Right lobe of liver (tissue), 4 donors: Measurements from ENCODE around the gene VWA8.

Experiments
- POLR2A ChIP-seq: fragments of 450-650 bp; IDR thresholded peaks from one replicate; pipeline ENCODE4 v1.6.1; 2017; ENCODE audit warnings: antibody characterized with exemption, mild to moderate bottlenecking
- TF ChIP-seq, protein P1 (sequence below), 4 donors: fragments of 200-600 bp in 3 of 4; fragments of 450-650 bp in 1 of 4; IDR thresholded peaks; one replicate each; pipeline versions ENCODE4 v1.5.1 to v1.8.0; 2016 to 2022; ENCODE audit warnings: antibody characterized with exemption in 4 of 4, mild to moderate bottlenecking in 2 of 4
- donor health status: DM: no; HTN: no; CAD: no.
- donor health status: DM: no; HTN: no; CAD: no.
- donor health status: DM: no; HTN: yes; CAD: no.

DNA sequence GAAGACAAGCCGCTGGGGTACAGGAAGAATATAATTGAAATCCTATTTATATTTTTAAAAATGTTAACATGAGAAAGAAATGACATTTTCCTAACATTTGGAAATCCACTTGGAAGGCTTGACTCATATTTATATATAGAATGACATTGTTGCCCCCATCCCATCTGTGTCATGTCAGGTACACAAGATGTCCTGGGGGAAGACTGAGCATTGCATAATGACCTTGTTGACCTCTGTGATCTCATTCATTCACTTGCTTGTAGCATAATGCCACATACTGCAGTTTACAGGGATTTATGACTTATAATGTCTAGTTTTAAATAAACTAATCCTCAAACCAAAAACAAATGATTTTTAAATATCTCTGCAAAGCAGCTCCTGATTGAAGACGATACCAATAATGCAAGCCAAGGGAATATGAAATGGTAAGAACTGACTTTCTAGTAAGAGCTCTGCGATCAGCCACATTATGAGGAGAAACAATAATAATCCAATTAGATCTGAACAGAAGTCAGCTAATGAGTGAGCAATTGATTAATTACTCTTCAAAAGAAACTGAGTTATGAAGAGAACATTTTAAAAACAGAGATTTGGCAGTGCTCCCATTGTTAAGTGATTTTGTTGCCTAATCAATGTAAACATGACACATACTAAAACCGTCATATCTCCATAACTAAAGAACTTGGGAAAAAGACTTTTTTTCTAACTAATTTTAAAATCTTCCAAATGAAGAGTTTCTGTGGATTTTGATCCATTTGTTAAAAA, 21.2 kb upstream of the VWA8 start:
- TF ChIP-seq, protein P1, sequence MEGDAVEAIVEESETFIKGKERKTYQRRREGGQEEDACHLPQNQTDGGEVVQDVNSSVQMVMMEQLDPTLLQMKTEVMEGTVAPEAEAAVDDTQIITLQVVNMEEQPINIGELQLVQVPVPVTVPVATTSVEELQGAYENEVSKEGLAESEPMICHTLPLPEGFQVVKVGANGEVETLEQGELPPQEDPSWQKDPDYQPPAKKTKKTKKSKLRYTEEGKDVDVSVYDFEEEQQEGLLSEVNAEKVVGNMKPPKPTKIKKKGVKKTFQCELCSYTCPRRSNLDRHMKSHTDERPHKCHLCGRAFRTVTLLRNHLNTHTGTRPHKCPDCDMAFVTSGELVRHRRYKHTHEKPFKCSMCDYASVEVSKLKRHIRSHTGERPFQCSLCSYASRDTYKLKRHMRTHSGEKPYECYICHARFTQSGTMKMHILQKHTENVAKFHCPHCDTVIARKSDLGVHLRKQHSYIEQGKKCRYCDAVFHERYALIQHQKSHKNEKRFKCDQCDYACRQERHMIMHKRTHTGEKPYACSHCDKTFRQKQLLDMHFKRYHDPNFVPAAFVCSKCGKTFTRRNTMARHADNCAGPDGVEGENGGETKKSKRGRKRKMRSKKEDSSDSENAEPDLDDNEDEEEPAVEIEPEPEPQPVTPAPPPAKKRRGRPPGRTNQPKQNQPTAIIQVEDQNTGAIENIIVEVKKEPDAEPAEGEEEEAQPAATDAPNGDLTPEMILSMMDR (IDR thresholded peaks at IDR 0.05), result no peak
- no peak for TF ChIP-seq POLR2A
